ENCODE data around the gene ATXN10.

Gene ATXN10

DNA sequence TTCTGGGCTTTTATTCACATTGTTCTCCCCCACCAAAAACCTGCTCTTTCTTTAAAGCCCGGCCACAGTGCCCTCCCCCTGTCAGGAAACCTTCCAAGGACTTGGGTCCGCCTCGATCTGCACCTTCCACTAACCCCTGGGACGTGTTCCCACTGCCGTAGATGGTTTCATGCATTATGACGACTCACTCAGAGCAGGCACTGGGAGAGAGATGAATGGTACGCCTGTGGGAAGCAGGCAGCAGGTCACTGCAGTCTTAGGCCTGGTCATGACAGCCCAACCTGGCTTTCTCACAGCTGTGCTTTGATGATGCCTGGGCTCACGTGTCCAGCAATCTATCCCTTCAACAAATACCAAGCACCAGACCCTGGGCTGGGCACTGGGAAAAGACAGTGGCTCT, 189.6 kb downstream of the ATXN10 start:
- Histone ChIP-seq H3K14ac (ENCODE audit: low read length) (no peak overlapping the region), H4K91ac (ENCODE audit: low read depth, low read length) (no peak overlapping the region), H3K4me3 (ENCODE audit: low read depth, low read length) (no peak overlapping the region), H2AFZ (ENCODE audit: insufficient read depth, low read length, poor library complexity) (no peak overlapping the region), H3K9ac (ENCODE audit: low read length) (no peak overlapping the region), H3K27ac (ENCODE audit: low read depth, low read length) (no peak overlapping the region), H3K18ac (ENCODE audit: low read length) (no peak overlapping the region), H3K4ac (ENCODE audit: low read depth, low read length) (no peak overlapping the region), H2BK120ac (ENCODE audit: insufficient read depth, low read length, poor library complexity) (no peak overlapping the region), H3K27me3 (ENCODE audit: insufficient read depth, low read length) (peaks cover 6% of the 10 kb centered on the region), H4K12ac (ENCODE audit: low read depth, low read length) (no peak overlapping the region), H3K79me1 (ENCODE audit: low read length) (no peaks in the 10 kb centered on the region), H4K8ac (ENCODE audit: low read depth, low read length) (no peak overlapping the region), H2BK5ac (ENCODE audit: low read depth, low read length, poor library complexity) (no peak overlapping the region), H3K23ac (ENCODE audit: low read length) (no peak overlapping the region), H2BK12ac (ENCODE audit: low read length) (no peak overlapping the region), H3K4me1 (ENCODE audit: control insufficient read depth in 1 of 2, insufficient read depth in 2 of 2, low read length in 2 of 2) (peaks cover 0 to 7% of the 10 kb centered on the region in 2 experiments), H3K79me2 (ENCODE audit: control insufficient read depth, insufficient read depth, low read length, poor library complexity) (no peaks in the 10 kb centered on the region), H3K9me3 (ENCODE audit: insufficient read depth, low read depth, low read length) (peaks cover 2% of the 10 kb centered on the region), H2AK5ac (ENCODE audit: low read length) (no peak overlapping the region), H3K4me2 (ENCODE audit: low read length) (no peak overlapping the region), H3K36me3 (ENCODE audit: control insufficient read depth in 1 of 2, insufficient read depth in 2 of 2, low read length in 2 of 2) (peaks cover 6 to 9% of the 10 kb centered on the region in 2 experiments)
- DNase-seq: no peak
- no CpG with 5 or more reads among the region's 8 CpGs for WGBS (ENCODE audit: extremely low coverage, insufficient coverage, insufficient read length)

- Histone ChIP-seq H3K79me2 (ENCODE audit: control insufficient read depth, insufficient read depth, low read length, poor library complexity) (no peaks in the 10 kb centered on the region), H3K14ac (ENCODE audit: low read length) (no peak overlapping the region), H3K79me1 (ENCODE audit: low read length) (no peaks in the 10 kb centered on the region), H2AK5ac (ENCODE audit: low read length) (no peak overlapping the region), H4K12ac (ENCODE audit: low read depth, low read length) (no peak overlapping the region), H3K4me3 (ENCODE audit: low read depth, low read length) (no peak overlapping the region), H2AFZ (ENCODE audit: insufficient read depth, low read length, poor library complexity) (no peak overlapping the region), H3K18ac (ENCODE audit: low read length) (no peak overlapping the region), H3K4ac (ENCODE audit: low read depth, low read length) (no peak overlapping the region), H3K9ac (ENCODE audit: low read length) (no peak overlapping the region), H3K4me1 (ENCODE audit: control insufficient read depth in 1 of 2, insufficient read depth in 2 of 2, low read length in 2 of 2) (peaks cover 12 to 22% of the 10 kb centered on the region in 2 experiments), H2BK5ac (ENCODE audit: low read depth, low read length, poor library complexity) (no peak overlapping the region), H3K27me3 (ENCODE audit: insufficient read depth, low read length) (peaks cover 33% of the 10 kb centered on the region), H4K91ac (ENCODE audit: low read depth, low read length) (no peak overlapping the region), H2BK120ac (ENCODE audit: insufficient read depth, low read length, poor library complexity) (no peak overlapping the region), H3K23ac (ENCODE audit: low read length) (no peak overlapping the region), H3K36me3 (ENCODE audit: control insufficient read depth in 1 of 2, insufficient read depth in 2 of 2, low read length in 2 of 2) (peaks cover 2 to 3% of the 10 kb centered on the region in 2 experiments), H3K27ac (ENCODE audit: low read depth, low read length) (no peak overlapping the region), H3K9me3 (ENCODE audit: insufficient read depth, low read depth, low read length) (peaks cover 3% of the 10 kb centered on the region), H3K4me2 (ENCODE audit: low read length) (no peak overlapping the region), H4K8ac (ENCODE audit: low read depth, low read length) (no peak overlapping the region), H2BK12ac (ENCODE audit: low read length) (no peak overlapping the region)
- DNase-seq: peak; percentile 30 to 80
- no CpG with 5 or more reads among the region's 19 CpGs for WGBS (ENCODE audit: extremely low coverage, insufficient coverage, insufficient read length)
Measured at GRCh38 chr22:45863981-45864751, 192.5 kb downstream of the ATXN10 start.

DNA sequence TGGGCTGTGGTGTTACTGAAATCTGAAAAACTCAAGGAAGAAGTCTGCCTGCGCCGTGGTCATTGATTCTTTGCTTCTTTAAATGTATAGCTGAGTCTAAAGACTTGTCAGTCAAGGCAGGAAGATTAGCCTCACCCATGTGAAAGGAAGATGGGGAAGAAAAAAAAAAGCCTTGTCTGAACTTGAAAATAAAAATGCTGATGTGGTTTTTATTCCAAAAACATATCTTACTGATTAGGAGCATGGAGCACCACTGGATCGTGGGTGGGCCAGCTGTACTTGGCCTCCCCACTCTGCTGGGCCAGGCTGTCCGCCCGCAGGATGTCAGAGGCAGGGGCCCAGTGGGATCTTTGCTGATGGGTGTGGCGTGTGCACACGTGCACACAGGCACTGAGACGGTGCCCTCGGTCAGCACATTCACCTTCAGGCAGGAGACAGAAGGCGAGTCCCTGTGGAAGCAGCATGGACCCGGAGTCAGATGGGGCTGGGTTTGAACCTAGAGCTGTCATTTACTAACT, 193.4 kb downstream of the ATXN10 start:
- peaks cover 12 to 22% of the 10 kb centered on the region in 2 experiments for H3K4me1 ChIP-seq (ENCODE audit: control insufficient read depth in 1 of 2, insufficient read depth in 2 of 2, low read length in 2 of 2)
- no peak overlapping the region for H2AK5ac ChIP-seq (ENCODE audit: low read length)
- no peak for DNase-seq
- peaks cover 40% of the 10 kb centered on the region for H3K27me3 ChIP-seq (ENCODE audit: insufficient read depth, low read length)
- H3K4me3 ChIP-seq (ENCODE audit: low read depth, low read length): no peak overlapping the region
- no peak overlapping the region for H4K8ac ChIP-seq (ENCODE audit: low read depth, low read length)
- no peak overlapping the region for H3K27ac ChIP-seq (ENCODE audit: low read depth, low read length)
- H4K91ac ChIP-seq (ENCODE audit: low read depth, low read length): no peak overlapping the region
- H3K4ac ChIP-seq (ENCODE audit: low read depth, low read length): no peak overlapping the region
- H3K4me2 ChIP-seq (ENCODE audit: low read length): no peak overlapping the region
- H3K9me3 ChIP-seq (ENCODE audit: insufficient read depth, low read depth, low read length): peaks cover 3% of the 10 kb centered on the region
- H4K12ac ChIP-seq (ENCODE audit: low read depth, low read length): no peak overlapping the region
- no peaks in the 10 kb centered on the region for H3K79me1 ChIP-seq (ENCODE audit: low read length)
- no peaks in the 10 kb centered on the region for H3K79me2 ChIP-seq (ENCODE audit: control insufficient read depth, insufficient read depth, low read length, poor library complexity)
- H3K18ac ChIP-seq (ENCODE audit: low read length): no peak overlapping the region
- H2AFZ ChIP-seq (ENCODE audit: insufficient read depth, low read length, poor library complexity): no peak overlapping the region
- no peak overlapping the region for H3K14ac ChIP-seq (ENCODE audit: low read length)
- no CpG with 5 or more reads among the region's 11 CpGs for WGBS (ENCODE audit: extremely low coverage, insufficient coverage, insufficient read length)
- H2BK12ac ChIP-seq (ENCODE audit: low read length): no peak overlapping the region
- H2BK120ac ChIP-seq (ENCODE audit: insufficient read depth, low read length, poor library complexity): no peak overlapping the region
- peaks cover 0 to 2% of the 10 kb centered on the region in 2 experiments for H3K36me3 ChIP-seq (ENCODE audit: control insufficient read depth in 1 of 2, insufficient read depth in 2 of 2, low read length in 2 of 2)
- no peak overlapping the region for H3K23ac ChIP-seq (ENCODE audit: low read length)
- H2BK5ac ChIP-seq (ENCODE audit: low read depth, low read length, poor library complexity): no peak overlapping the region
- no peak overlapping the region for H3K9ac ChIP-seq (ENCODE audit: low read length)

- H3K27me3 ChIP-seq (ENCODE audit: insufficient read depth, low read length): peaks cover 44% of the 10 kb centered on the region
- peaks cover 12 to 22% of the 10 kb centered on the region in 2 experiments for H3K4me1 ChIP-seq (ENCODE audit: control insufficient read depth in 1 of 2, insufficient read depth in 2 of 2, low read length in 2 of 2)
- H3K79me2 ChIP-seq (ENCODE audit: control insufficient read depth, insufficient read depth, low read length, poor library complexity): no peaks in the 10 kb centered on the region
- H3K4me2 ChIP-seq (ENCODE audit: low read length): no peak overlapping the region
- peaks cover 3% of the 10 kb centered on the region for H3K9me3 ChIP-seq (ENCODE audit: insufficient read depth, low read depth, low read length)
- H4K8ac ChIP-seq (ENCODE audit: low read depth, low read length): no peak overlapping the region
- H2AFZ ChIP-seq (ENCODE audit: insufficient read depth, low read length, poor library complexity): no peak overlapping the region
- no peak overlapping the region for H2BK5ac ChIP-seq (ENCODE audit: low read depth, low read length, poor library complexity)
- no CpG with 5 or more reads among the region's 24 CpGs for WGBS (ENCODE audit: extremely low coverage, insufficient coverage, insufficient read length)
- H2AK5ac ChIP-seq (ENCODE audit: low read length): no peak overlapping the region
- H3K36me3 ChIP-seq (ENCODE audit: control insufficient read depth in 1 of 2, insufficient read depth in 2 of 2, low read length in 2 of 2): no peaks in the 10 kb centered on the region
- no peaks in the 10 kb centered on the region for H3K79me1 ChIP-seq (ENCODE audit: low read length)
- H3K18ac ChIP-seq (ENCODE audit: low read length): no peak overlapping the region
- no peak overlapping the region for H2BK12ac ChIP-seq (ENCODE audit: low read length)
- H3K9ac ChIP-seq (ENCODE audit: low read length): no peak overlapping the region
- H4K12ac ChIP-seq (ENCODE audit: low read depth, low read length): no peak overlapping the region
- H3K27ac ChIP-seq (ENCODE audit: low read depth, low read length): no peak overlapping the region
- DNase-seq: no peak
- H4K91ac ChIP-seq (ENCODE audit: low read depth, low read length): no peak overlapping the region
- no peak overlapping the region for H3K14ac ChIP-seq (ENCODE audit: low read length)
- no peak overlapping the region for H3K4ac ChIP-seq (ENCODE audit: low read depth, low read length)
- no peak overlapping the region for H3K23ac ChIP-seq (ENCODE audit: low read length)
- no peak overlapping the region for H2BK120ac ChIP-seq (ENCODE audit: insufficient read depth, low read length, poor library complexity)
- H3K4me3 ChIP-seq (ENCODE audit: low read depth, low read length): no peak overlapping the region
Measured at GRCh38 chr22:45865561-45866125, 194.0 kb downstream of the ATXN10 start.

Measured in trophoblast cell (in vitro differentiated cells and primary cell).